Measurements from ENCODE around the gene FNIP2.

GRCh38 chr4:158912390-158912789 is 143.6 kb downstream of the FNIP2 start:
- TF ChIP-seq MEF2A (IDR thresholded peaks at IDR 0.05; ENCODE audit: borderline replicate concordance, low read depth) (no peak), TAF1 (IDR thresholded peaks at IDR 0.05; ENCODE audit: borderline replicate concordance, low read depth, low read length) (no peak), GABPA (IDR thresholded peaks at IDR 0.05; ENCODE audit: low read depth) (no peak), YY1 (IDR thresholded peaks at IDR 0.05; ENCODE audit: low read depth) (no peak), USF2 (IDR thresholded peaks at IDR 0.05; ENCODE audit: borderline replicate concordance, low read depth, low read length) (no peak), USF1 (IDR thresholded peaks at IDR 0.05; ENCODE audit: borderline replicate concordance, low read depth) (no peak), SMC3 (IDR thresholded peaks at IDR 0.05; ENCODE audit: low read depth, low read length) (no peak), FOXM1 (IDR thresholded peaks at IDR 0.05; ENCODE audit: low read depth) (no peak), EZH2phosphoT487 (IDR thresholded peaks at IDR 0.05; ENCODE audit: borderline replicate concordance, low read depth) (no peak)
- TF ChIP-seq, protein P1, sequence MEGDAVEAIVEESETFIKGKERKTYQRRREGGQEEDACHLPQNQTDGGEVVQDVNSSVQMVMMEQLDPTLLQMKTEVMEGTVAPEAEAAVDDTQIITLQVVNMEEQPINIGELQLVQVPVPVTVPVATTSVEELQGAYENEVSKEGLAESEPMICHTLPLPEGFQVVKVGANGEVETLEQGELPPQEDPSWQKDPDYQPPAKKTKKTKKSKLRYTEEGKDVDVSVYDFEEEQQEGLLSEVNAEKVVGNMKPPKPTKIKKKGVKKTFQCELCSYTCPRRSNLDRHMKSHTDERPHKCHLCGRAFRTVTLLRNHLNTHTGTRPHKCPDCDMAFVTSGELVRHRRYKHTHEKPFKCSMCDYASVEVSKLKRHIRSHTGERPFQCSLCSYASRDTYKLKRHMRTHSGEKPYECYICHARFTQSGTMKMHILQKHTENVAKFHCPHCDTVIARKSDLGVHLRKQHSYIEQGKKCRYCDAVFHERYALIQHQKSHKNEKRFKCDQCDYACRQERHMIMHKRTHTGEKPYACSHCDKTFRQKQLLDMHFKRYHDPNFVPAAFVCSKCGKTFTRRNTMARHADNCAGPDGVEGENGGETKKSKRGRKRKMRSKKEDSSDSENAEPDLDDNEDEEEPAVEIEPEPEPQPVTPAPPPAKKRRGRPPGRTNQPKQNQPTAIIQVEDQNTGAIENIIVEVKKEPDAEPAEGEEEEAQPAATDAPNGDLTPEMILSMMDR (IDR thresholded peaks at IDR 0.05): no peak
- TF ChIP-seq, protein P2, sequence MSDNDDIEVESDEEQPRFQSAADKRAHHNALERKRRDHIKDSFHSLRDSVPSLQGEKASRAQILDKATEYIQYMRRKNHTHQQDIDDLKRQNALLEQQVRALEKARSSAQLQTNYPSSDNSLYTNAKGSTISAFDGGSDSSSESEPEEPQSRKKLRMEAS (IDR thresholded peaks at IDR 0.05; ENCODE audit: low read depth): no peak

All from SK-N-SH (cell line).